CD4-positive, alpha-beta T cell (primary cell): ENCODE results near the gene NARF. TPM values are rescaled to one million over a fixed set of nuclear protein-coding genes. Genes with fewer than 3 reads are reported as not detected.
"Not testable (repeated sequence)": the region's sequence is repeated elsewhere in the genome, so short reads cannot be mapped to it uniquely, and the experiment has no call there.

Experiments used
- ATAC-seq: fragments of 200-7000 bp; cut with Tn5 transposase; one replicate; pipeline ENCODE4 v1.10.0; 2022; ENCODE audit warnings: mild to moderate bottlenecking; ENCODE audit not compliant: poor library complexity
- CTCF ChIA-PET: fragments of 350-600 bp; sonication (Branson Sonifier 250); formaldehyde crosslinking; loops from one replicate; lab custom pipeline; 2021; ENCODE audit warnings: antibody characterized with exemption, inconsistent platforms; lab: Charles Lee
- POLR2A ChIA-PET: fragments of 350-600 bp; sonication (Branson Sonifier 250); formaldehyde crosslinking; loops from one replicate; lab custom pipeline; 2021; ENCODE audit warnings: antibody characterized with exemption, inconsistent platforms; lab: Charles Lee
- DNase-seq, 14 experiments: peaks; one replicate each; pipeline ENCODE4 v3.0.0-alpha.2; 2013 to 2020; ENCODE audit warnings: mixed read lengths in 2 of 14
- H3K27ac ChIP-seq, 2 donors: one replicate each; pipeline versions ENCODE4 v1.5.1 to v1.7.0; 2013; ENCODE audit warnings: low read length in 2 of 2, low read depth in 1 of 2, mild to moderate bottlenecking in 1 of 2
- H3K27me3 ChIP-seq, 2 experiments: 1 replicate in 1 of 2; 2 replicates in 1 of 2; pipeline versions ENCODE4 v1.6.1 to v1.7.0; 2013; ENCODE audit warnings: low read length in 2 of 2, control low read depth in 1 of 2, mild to moderate bottlenecking in 1 of 2, moderate library complexity in 1 of 2; ENCODE audit not compliant: insufficient read depth in 2 of 2, control insufficient read depth in 1 of 2
- H3K36me3 ChIP-seq: one replicate; pipeline ENCODE4 v1.6.1; 2013; ENCODE audit warnings: low read length, control low read depth; ENCODE audit not compliant: insufficient read depth
- H3K4me1 ChIP-seq: one replicate; pipeline ENCODE4 v1.6.1; 2013; ENCODE audit warnings: low read length, control low read depth; ENCODE audit not compliant: insufficient read depth
- H3K4me3 ChIP-seq: one replicate; pipeline ENCODE4 v1.5.1; 2013; ENCODE audit warnings: mild to moderate bottlenecking, low read length, moderate library complexity
- H3K9me3 ChIP-seq, 2 experiments: 1 replicate in 1 of 2; 2 replicates in 1 of 2; pipeline versions ENCODE4 v1.6.1 to v1.7.0; 2013; ENCODE audit warnings: low read length in 2 of 2, mild to moderate bottlenecking in 2 of 2, control low read depth in 1 of 2, moderate library complexity in 1 of 2; ENCODE audit not compliant: control insufficient read depth in 1 of 2, insufficient read depth in 1 of 2
- H3K27ac Mint-ChIP-seq: one replicate; pipeline ENCODE4 v1.8.0; 2020; ENCODE audit warnings: mixed read lengths
- H3K27me3 Mint-ChIP-seq: one replicate; pipeline ENCODE4 v1.8.0; 2021; ENCODE audit warnings: mixed read lengths
- H3K36me3 Mint-ChIP-seq: one replicate; pipeline ENCODE4 v1.8.0; 2021; ENCODE audit warnings: low read depth, mixed read lengths
- H3K4me1 Mint-ChIP-seq: one replicate; pipeline ENCODE4 v1.8.0; 2021; ENCODE audit warnings: low read depth, mixed read lengths
- H3K4me3 Mint-ChIP-seq: one replicate; pipeline ENCODE4 v1.8.0; 2020; ENCODE audit warnings: mild to moderate bottlenecking, mixed read lengths
- H3K9me3 Mint-ChIP-seq: one replicate; pipeline ENCODE4 v1.8.0; 2020; ENCODE audit warnings: mixed read lengths
- intact Hi-C, 2 experiments: fragments of 100-400 bp; cut with DNase I in 1 of 2; cut with micrococcal nuclease in 1 of 2; formaldehyde crosslinking; loops; one replicate each; pipeline versions ENCODE4 v1.15.1 to v1.9.0; 2023 to 2025; cut with DNase I, micrococcal nuclease
- total RNA-seq, 174 experiments: library from RNA in 2 of 174; stranded (reverse) in 2 of 174; gene quantifications; one replicate each; pipeline ENCODE4 v1.2.3 and lab custom pipeline; 2021 to 2026
- TF ChIP-seq, protein P1 (sequence below): fragments of 200-600 bp; IDR thresholded peaks from one replicate; pipeline ENCODE4 v1.8.0; 2022; ENCODE audit warnings: antibody characterized with exemption, mild to moderate bottlenecking

Gene NARF
- total RNA-seq, 2 experiments from 2014 or later: 57.1 to 62.0 TPM

GRCh38 chr17:82507631-82508175 lies 49.2 kb downstream of the NARF start:
- Histone ChIP-seq H3K27ac (no peak overlapping the region), H3K36me3 (no peaks in the 10 kb centered on the region), H3K9me3 (no peaks in the 10 kb centered on the region), H3K4me3 (no peak overlapping the region), H3K4me1 (peaks cover 3% of the 10 kb centered on the region), H3K27me3 (no peaks in the 10 kb centered on the region)
- H3K36me3 Mint-ChIP-seq: no peaks in the 10 kb centered on the region
- H3K4me3 Mint-ChIP-seq: no peak overlapping the region
- no peaks in the 10 kb centered on the region for H3K9me3 Mint-ChIP-seq
- ATAC-seq (no peak), DNase-seq (no peak)
- ChIA-PET CTCF (no interaction called here), POLR2A (interaction anchor here (1.9 kb wide), 1 partner anchor 12 kb away, joined by 5 read pairs; the partner anchor contains the start of gene FOXK2)
- H3K27ac Mint-ChIP-seq: no peak overlapping the region
- TF ChIP-seq, protein P1, sequence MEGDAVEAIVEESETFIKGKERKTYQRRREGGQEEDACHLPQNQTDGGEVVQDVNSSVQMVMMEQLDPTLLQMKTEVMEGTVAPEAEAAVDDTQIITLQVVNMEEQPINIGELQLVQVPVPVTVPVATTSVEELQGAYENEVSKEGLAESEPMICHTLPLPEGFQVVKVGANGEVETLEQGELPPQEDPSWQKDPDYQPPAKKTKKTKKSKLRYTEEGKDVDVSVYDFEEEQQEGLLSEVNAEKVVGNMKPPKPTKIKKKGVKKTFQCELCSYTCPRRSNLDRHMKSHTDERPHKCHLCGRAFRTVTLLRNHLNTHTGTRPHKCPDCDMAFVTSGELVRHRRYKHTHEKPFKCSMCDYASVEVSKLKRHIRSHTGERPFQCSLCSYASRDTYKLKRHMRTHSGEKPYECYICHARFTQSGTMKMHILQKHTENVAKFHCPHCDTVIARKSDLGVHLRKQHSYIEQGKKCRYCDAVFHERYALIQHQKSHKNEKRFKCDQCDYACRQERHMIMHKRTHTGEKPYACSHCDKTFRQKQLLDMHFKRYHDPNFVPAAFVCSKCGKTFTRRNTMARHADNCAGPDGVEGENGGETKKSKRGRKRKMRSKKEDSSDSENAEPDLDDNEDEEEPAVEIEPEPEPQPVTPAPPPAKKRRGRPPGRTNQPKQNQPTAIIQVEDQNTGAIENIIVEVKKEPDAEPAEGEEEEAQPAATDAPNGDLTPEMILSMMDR: no peak
- H3K4me1 Mint-ChIP-seq: no peaks in the 10 kb centered on the region
- no peaks in the 10 kb centered on the region for H3K27me3 Mint-ChIP-seq
- intact Hi-C loops: no loop called here

- H3K4me1 Mint-ChIP-seq, H3K27me3 Mint-ChIP-seq, H3K27ac Mint-ChIP-seq, CTCF ChIA-PET, H3K9me3 Mint-ChIP-seq, H3K27me3 ChIP-seq, H3K36me3 Mint-ChIP-seq, ATAC-seq, DNase-seq, H3K4me1 ChIP-seq, H3K4me3 ChIP-seq, H3K27ac ChIP-seq, H3K36me3 ChIP-seq, H3K4me3 Mint-ChIP-seq, intact Hi-C loops, H3K9me3 ChIP-seq, POLR2A ChIA-PET: not testable (repeated sequence)
These were observed 53.1 kb downstream of the NARF start for GRCh38 chr17:82511642-82512041.

GRCh38 chr17:82513864-82514263 lies 55.3 kb downstream of the NARF start:
- H3K4me1 Mint-ChIP-seq, CTCF ChIA-PET, H3K27ac ChIP-seq, H3K36me3 ChIP-seq, H3K9me3 Mint-ChIP-seq, H3K27me3 Mint-ChIP-seq, H3K27ac Mint-ChIP-seq, DNase-seq, H3K27me3 ChIP-seq, H3K4me3 ChIP-seq, ATAC-seq, H3K9me3 ChIP-seq, POLR2A ChIA-PET, intact Hi-C loops, H3K4me1 ChIP-seq, H3K4me3 Mint-ChIP-seq, H3K36me3 Mint-ChIP-seq: not testable (repeated sequence)

- Histone ChIP-seq H3K27me3 (no peaks in the 10 kb centered on the region), H3K4me3 (no peak overlapping the region), H3K4me1 (peaks cover 26% of the 10 kb centered on the region), H3K9me3 (no peaks in the 10 kb centered on the region), H3K36me3 (no peaks in the 10 kb centered on the region), H3K27ac (no peak overlapping the region)
- TF ChIP-seq, protein P1: no peak
- DNase-seq (no peak), ATAC-seq (no peak)
- Mint-ChIP-seq H3K27ac (peak overlapping the region; percentile 36), H3K36me3 (peaks cover 5% of the 10 kb centered on the region), H3K9me3 (no peaks in the 10 kb centered on the region), H3K4me3 (peak overlapping the region; percentile 15), H3K27me3 (no peaks in the 10 kb centered on the region), H3K4me1 (peaks cover 12% of the 10 kb centered on the region)
- ChIA-PET CTCF (no interaction called here), POLR2A (no interaction called here)
- intact Hi-C loops: no loop called here
These were observed 58.8 kb downstream of the NARF start for GRCh38 chr17:82517230-82517865.
